AG09319 (cell line): ENCODE results near the gene PSMC3.

Experiments used
- DNase-seq: peaks from one replicate; pipeline ENCODE4 v3.0.0-alpha.2; 2010; ENCODE audit warnings: low read depth; ENCODE audit errors: extremely low read depth
- TF ChIP-seq, protein P1 (sequence below): IDR thresholded peaks from 2 replicates; pipeline ENCODE4 v1.5.1; 2011; ENCODE audit warnings: low read depth, mild to moderate bottlenecking, inconsistent platforms, low read length, moderate library complexity

PSMC3 gene

DNA sequence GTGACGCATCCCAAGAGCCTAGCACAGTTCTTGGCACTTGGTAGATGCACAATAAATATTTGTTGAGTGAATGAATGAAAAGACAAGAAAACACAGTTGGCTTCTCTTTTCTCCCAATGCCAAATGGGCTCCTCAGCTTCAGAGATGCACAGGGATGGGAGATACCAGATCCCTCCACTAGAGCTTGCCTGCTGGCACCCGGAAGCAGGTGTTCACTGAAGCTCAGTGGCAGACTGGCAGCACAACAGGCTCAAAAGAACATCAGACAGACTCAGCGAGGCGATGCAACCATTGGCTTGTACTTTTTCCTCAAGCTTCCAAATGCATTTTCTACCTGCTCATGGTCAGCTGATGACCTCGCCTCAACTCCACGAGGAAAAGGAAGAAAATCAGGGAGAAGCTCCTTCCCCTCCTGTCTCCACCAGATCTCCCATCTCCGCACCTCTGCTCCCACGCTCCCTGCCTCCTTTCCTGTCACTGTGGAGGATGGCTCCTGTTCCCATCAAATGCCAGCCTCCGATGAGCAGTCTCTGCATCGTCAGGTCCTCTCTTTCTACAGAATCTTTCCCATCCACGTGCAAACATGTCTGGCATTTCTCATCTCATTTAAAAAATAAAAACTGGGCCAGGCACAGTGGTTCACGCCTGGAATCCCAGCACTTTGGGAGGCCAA lies 16.9 kb upstream of the PSMC3 start:
- DNase-seq = no peak
- TF ChIP-seq, protein P1, sequence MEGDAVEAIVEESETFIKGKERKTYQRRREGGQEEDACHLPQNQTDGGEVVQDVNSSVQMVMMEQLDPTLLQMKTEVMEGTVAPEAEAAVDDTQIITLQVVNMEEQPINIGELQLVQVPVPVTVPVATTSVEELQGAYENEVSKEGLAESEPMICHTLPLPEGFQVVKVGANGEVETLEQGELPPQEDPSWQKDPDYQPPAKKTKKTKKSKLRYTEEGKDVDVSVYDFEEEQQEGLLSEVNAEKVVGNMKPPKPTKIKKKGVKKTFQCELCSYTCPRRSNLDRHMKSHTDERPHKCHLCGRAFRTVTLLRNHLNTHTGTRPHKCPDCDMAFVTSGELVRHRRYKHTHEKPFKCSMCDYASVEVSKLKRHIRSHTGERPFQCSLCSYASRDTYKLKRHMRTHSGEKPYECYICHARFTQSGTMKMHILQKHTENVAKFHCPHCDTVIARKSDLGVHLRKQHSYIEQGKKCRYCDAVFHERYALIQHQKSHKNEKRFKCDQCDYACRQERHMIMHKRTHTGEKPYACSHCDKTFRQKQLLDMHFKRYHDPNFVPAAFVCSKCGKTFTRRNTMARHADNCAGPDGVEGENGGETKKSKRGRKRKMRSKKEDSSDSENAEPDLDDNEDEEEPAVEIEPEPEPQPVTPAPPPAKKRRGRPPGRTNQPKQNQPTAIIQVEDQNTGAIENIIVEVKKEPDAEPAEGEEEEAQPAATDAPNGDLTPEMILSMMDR = no peak

DNA sequence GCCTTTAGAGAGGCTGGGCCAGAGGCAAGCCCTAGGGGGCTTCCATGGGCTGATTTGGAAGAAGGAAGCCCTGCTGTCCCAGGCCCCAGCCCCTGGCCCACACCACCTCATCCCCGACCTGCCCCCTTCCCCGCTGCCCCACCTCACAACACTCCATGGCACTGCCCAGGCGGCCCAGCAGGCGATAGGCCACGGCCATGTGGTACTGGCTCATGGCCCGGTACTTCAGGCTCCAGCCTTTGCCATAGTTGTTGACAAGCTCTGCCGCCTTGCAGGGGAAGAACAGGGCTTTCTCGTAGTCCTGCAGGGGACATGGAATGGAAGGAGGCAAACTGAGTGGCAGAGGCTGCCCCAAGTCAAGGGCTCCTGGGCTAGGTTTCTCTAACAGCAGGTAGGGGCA lies 16.3 kb upstream of the PSMC3 start:
- DNase-seq = no peak
- TF ChIP-seq, protein P1 = no peak

DNA sequence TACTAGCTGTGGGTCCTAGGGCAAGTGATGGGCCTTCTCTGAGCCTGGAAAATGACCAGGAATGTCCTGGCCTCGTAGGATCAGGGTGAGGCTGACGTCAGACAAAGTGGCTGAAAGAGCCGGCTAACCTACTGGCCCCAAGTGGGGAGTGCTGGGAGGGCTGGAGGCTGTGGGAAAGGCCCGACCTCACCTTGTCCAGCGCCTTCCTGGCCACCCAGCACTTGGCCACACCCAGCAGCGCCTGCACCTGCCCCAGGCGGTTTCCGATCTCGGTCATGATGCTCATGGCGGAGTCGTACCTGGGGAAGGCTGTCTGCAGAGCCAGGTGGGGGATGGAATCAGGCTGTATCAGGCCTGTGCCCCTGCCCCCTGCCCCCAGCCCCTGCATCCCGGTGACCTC lies 15.2 kb upstream of the PSMC3 start:
- no peak for DNase-seq
- TF ChIP-seq, protein P1 = no peak

DNA sequence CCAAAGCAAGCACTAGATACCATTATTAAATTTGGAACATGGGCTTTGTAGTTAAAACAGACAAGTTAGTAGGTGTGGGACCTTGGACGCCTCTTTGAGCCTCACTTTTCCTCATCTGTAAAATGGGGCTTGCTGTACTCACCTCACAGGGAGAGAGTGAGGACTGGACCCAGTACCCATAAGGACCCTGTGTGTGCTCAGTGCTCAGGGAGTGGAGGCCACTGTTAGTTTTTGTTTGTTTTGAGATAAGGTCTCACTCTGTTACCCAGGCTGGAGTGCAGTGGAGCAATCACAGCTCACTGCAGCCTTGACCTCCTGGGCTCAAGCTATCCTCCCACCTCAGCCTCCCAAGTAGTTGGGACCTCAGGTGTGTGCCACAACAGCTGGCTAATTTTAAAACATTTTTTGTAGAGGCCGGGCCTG lies 13.8 kb upstream of the PSMC3 start:
- DNase-seq = no peak
- TF ChIP-seq, protein P1 = no peak

DNA sequence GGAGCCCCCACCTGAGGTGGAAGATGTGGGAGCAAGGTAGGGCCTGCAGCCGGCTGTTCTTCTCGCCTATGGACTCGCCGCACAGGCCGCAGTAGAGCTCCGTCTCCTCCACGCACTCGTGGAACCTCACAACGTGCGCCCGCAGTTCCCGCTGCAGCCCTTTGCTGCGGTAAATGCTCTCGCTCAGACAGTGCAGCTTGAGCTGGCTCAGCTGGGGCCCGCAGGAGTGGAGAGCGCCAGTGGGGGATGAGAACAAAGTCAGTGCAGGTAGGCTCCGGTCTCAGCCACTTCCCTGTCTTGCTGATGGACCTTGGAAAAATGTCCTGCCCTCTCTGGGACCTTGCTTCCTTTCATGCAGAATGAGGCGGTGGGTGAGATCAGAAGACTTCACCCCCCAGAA lies 12.5 kb upstream of the PSMC3 start:
- DNase-seq = no peak
- TF ChIP-seq, protein P1 = no peak

DNA sequence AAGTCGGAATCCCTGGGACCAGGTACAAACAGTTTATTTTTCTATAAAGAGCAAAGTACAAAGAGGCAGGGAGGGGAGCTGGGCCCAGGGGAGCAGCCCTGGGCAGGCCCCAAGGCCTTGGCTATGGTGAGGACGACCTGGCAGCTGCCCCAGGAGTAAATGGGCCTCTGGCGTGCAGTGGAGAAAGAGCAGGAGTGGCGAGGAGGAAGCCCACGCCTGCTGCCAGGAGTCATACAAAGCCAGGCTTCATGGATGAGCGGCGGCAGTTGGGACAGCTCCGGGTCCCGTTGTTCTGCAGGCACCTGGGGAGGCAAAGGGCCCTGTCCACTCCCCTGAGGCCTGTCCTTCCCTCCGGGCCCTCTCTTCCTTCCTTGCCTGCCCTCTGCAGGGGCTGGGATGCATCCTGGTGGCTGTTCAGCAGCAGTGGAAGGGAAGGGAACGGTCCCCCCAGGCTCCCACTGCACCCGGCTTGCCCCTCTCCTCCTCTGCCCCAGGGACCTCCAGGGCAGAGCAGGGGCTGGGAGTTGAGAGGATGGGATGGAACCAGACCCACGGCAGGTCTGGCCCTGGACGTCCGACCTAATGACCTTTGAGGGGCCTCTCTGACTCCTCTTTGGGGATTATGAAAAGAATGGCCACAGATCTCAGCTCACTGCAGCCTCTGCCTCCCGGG lies 11.6 kb upstream of the PSMC3 start:
- TF ChIP-seq, protein P1 = no peak; the same call in 1 of the 2 replicates
- no peak for DNase-seq

DNA sequence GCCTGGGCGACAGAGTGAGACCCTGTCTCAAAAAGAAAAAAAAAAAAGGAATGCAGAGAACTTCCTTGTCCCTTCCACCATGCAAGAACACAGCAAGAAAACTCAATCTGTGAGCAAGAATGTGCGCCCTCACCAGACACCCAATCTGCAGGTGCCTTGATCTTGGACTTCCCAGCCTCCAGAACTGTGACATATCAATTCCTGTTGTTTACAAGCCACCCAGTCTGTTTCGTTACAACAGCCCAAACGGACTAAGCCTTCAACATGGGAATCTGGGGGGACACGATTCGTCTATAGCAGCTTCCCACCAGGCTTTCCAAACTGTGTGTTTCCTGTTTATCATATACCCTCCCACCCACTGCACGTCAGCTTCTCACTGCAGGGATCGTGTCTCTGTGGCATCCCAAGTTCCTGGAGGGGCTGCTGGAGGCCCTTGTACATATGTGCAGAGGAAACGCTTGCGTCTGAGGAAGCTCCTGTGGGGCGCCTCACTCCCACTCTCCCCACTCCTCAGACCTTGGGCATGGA lies 11.0 kb upstream of the PSMC3 start:
- TF ChIP-seq, protein P1 = no peak
- no peak for DNase-seq
